SK-N-SH treated with all-trans-retinoic acid at 6 μM for 48 hours (cell line): ENCODE results near the gene KRT16.
"Not testable (repeated sequence)": the region's sequence is repeated elsewhere in the genome, so short reads cannot be mapped to it uniquely, and the experiment has no call there.

Source experiments
- ATAC-seq: fragments of 200-7000 bp; cut with Tn5 transposase; 3 replicates; pipeline ENCODE4 v1.9.1; 2020; ENCODE audit warnings: mild to moderate bottlenecking, moderate library complexity
- ARNTL ChIP-seq: fragments of 450-650 bp; formaldehyde crosslinking; IDR thresholded peaks from 2 replicates; pipeline ENCODE4 v1.5.0; 2020; ENCODE audit warnings: low read depth, mild to moderate bottlenecking, moderate library complexity, borderline replicate concordance
- BACH2 ChIP-seq: fragments of 250-450 bp; sonication (Bioruptor Pico); IDR thresholded peaks from 2 replicates; pipeline ENCODE4 v1.9.0; 2021; ENCODE audit warnings: mild to moderate bottlenecking, borderline replicate concordance
- CREB5 ChIP-seq: fragments of 250-450 bp; sonication (Bioruptor Pico); IDR thresholded peaks from 2 replicates; pipeline ENCODE4 v1.5.1; 2020; ENCODE audit warnings: low read depth, mild to moderate bottlenecking, moderate library complexity
- CSDC2 ChIP-seq: fragments of 250-450 bp; sonication (Bioruptor Pico); IDR thresholded peaks from 2 replicates; pipeline ENCODE4 v1.5.0; 2020; ENCODE audit warnings: mild to moderate bottlenecking, moderate library complexity
- POU6F1 ChIP-seq: fragments of 250-450 bp; sonication (Bioruptor Pico); IDR thresholded peaks from 2 replicates; pipeline ENCODE4 v1.8.0; 2021; ENCODE audit warnings: low read depth, mild to moderate bottlenecking, moderate library complexity, borderline replicate concordance
- PPARA ChIP-seq: fragments of 250-450 bp; sonication (Bioruptor Pico); IDR thresholded peaks from 2 replicates; pipeline ENCODE4 v1.5.0; 2020; ENCODE audit warnings: mild to moderate bottlenecking, borderline replicate concordance
- SNAI2 ChIP-seq: fragments of 250-450 bp; sonication (Bioruptor Pico); IDR thresholded peaks from 2 replicates; pipeline ENCODE4 v1.5.0; 2020; ENCODE audit warnings: mild to moderate bottlenecking, moderate library complexity
- TCF4 ChIP-seq: fragments of 250-450 bp; sonication (Bioruptor Pico); IDR thresholded peaks from 2 replicates; pipeline ENCODE4 v1.8.0; 2021; ENCODE audit warnings: mild to moderate bottlenecking, moderate library complexity, borderline replicate concordance
- TOX ChIP-seq: fragments of 250-450 bp; sonication (Bioruptor Pico); IDR thresholded peaks from 2 replicates; pipeline ENCODE4 v1.8.0; 2021; ENCODE audit warnings: mild to moderate bottlenecking, moderate library complexity, borderline replicate concordance
- TSHZ2 ChIP-seq: fragments of 250-450 bp; sonication (Bioruptor Pico); IDR thresholded peaks from 2 replicates; pipeline ENCODE4 v1.5.0; 2020; ENCODE audit warnings: mild to moderate bottlenecking, moderate library complexity
- ZC3H10 ChIP-seq: fragments of 250-450 bp; sonication (Bioruptor Pico); IDR thresholded peaks from 2 replicates; pipeline ENCODE4 v1.5.1; 2021; ENCODE audit warnings: mild to moderate bottlenecking, moderate library complexity
- ZFP3 ChIP-seq: fragments of 250-450 bp; sonication (Bioruptor Pico); IDR thresholded peaks from 2 replicates; pipeline ENCODE4 v1.5.0; 2020; ENCODE audit warnings: mild to moderate bottlenecking, moderate library complexity
- ZFP30 ChIP-seq: fragments of 450-650 bp; formaldehyde crosslinking; IDR thresholded peaks from 2 replicates; pipeline ENCODE4 v1.5.0; 2022; ENCODE audit warnings: mild to moderate bottlenecking, moderate library complexity
- ZNF565 ChIP-seq: fragments of 450-650 bp; formaldehyde crosslinking; conservative IDR thresholded peaks from 2 replicates; pipeline ENCODE4 v1.5.0; 2020; ENCODE audit warnings: low read depth, mild to moderate bottlenecking, moderate library complexity
- ZNF70 ChIP-seq: fragments of 450-650 bp; formaldehyde crosslinking; IDR thresholded peaks from 2 replicates; pipeline ENCODE4 v1.5.0; 2020; ENCODE audit warnings: mild to moderate bottlenecking, moderate library complexity
- ZNF8 ChIP-seq: fragments of 450-650 bp; formaldehyde crosslinking; IDR thresholded peaks from 2 replicates; pipeline ENCODE4 v1.5.0; 2020; ENCODE audit warnings: mild to moderate bottlenecking, moderate library complexity

KRT16 gene

GRCh38 chr17:41647038-41647813 lies 34.7 kb upstream of the KRT16 start (continued):
- no peak for TF ChIP-seq CREB5 (CRISPR knock-in tag)
- no peak for TF ChIP-seq ZNF565
- TF ChIP-seq BACH2 (CRISPR knock-in tag), result no peak
- no peak for TF ChIP-seq ZFP3 (CRISPR knock-in tag)
- no peak for TF ChIP-seq ZC3H10 (CRISPR knock-in tag)

- no peak for ATAC-seq
- TF ChIP-seq TSHZ2 (no peak), SNAI2 (CRISPR knock-in tag) (no peak), ZNF8 (CRISPR knock-in tag) (no peak), PPARA (CRISPR knock-in tag) (no peak), BACH2 (CRISPR knock-in tag) (no peak), CREB5 (CRISPR knock-in tag) (no peak), TCF4 (CRISPR knock-in tag) (no peak), POU6F1 (CRISPR knock-in tag) (no peak), ZFP30 (CRISPR knock-in tag) (no peak), ARNTL (CRISPR knock-in tag) (no peak), ZNF70 (no peak), TOX (no peak), CSDC2 (no peak)
Measured at GRCh38 chr17:41642252-41643156, 29.9 kb upstream of the KRT16 start.

GRCh38 chr17:41640596-41640995 lies 28.0 kb upstream of the KRT16 start:
- not testable (repeated sequence) for ATAC-seq

- no peak for TF ChIP-seq TOX
- TF ChIP-seq, all 23 proteins: peak for 0
Measured at GRCh38 chr17:41639492-41640473, 27.2 kb upstream of the KRT16 start.

More at GRCh38 chr17:41639492-41640473, 27.2 kb upstream of the KRT16 start:
- ATAC-seq, result no peak
